Right ventricle myocardium inferior (tissue), 1 donor: Measurements from ENCODE around the gene IGSF9. TPM values are rescaled to one million over a fixed set of nuclear protein-coding genes. Genes with fewer than 3 reads are reported as not detected.
"Not testable (repeated sequence)": the region's sequence is repeated elsewhere in the genome, so short reads cannot be mapped to it uniquely, and the experiment has no call there.

Source experiments
- ATAC-seq: fragments of 200-7000 bp; cut with Tn5 transposase; one replicate; pipeline ENCODE4 v1.9.1; 2020; ENCODE audit warnings: mild to moderate bottlenecking, moderate library complexity
- DNase-seq: peaks from one replicate; pipeline ENCODE4 v3.0.0; 2021; ENCODE audit errors: missing footprints
- intact Hi-C: fragments of 100-400 bp; cut with DNase I; formaldehyde crosslinking; loops from one replicate; pipeline ENCODE4 v1.11.0; 2022
- total RNA-seq: library from RNA; stranded (reverse); fragmentation: NEBNext Ultra II Directional; extraction: Animal tissue kit (Norgen Biotek cat#: 25700); gene quantifications from one replicate; pipeline ENCODE4 v1.2.1, GENCODE V29; 2021
- donor health status: DM: no; HTN: yes; CAD: no; lungs with severe emphysema.

IGSF9 gene
- total RNA-seq, 1 donor from 2014 or later, result 0.30 TPM

DNA sequence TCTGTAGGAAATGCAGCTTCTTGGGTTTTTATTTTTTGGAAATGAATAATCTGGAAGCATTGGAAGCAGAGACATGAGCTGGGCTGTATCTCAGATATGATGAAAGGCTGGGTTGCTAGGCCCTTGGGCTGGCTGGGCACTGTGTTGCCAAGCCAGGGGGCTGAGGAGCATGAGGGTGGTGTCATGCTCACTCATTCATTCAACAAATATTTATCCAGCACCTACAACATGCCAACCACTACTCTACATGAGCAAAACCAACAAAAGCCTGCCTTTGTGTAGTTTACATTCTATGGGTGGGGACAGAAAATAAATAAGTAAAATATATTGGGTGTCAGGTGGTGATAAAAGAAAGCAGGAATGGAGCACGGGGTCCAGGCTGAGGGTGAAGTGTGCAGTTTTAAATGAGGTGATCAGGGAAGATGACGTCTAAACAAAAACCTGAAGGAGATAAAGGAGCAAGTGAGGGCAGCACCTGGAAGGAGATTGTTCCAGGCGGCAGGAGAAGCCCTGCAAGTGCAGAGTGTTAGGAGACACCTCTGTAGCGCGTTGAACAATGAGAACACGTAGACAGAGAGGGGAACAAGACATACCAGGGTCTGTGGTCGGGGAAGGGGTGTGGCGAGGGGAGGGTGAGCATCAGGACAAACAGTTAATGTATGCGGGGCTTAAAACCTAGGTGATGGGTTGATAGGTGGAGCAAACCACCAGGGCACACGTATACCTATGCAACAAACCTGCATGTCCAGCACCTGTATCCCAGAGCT lies 31.0 kb downstream of the IGSF9 start:
- ATAC-seq, result no peak
- intact Hi-C loops, result no loop called here
- no peak for DNase-seq

DNA sequence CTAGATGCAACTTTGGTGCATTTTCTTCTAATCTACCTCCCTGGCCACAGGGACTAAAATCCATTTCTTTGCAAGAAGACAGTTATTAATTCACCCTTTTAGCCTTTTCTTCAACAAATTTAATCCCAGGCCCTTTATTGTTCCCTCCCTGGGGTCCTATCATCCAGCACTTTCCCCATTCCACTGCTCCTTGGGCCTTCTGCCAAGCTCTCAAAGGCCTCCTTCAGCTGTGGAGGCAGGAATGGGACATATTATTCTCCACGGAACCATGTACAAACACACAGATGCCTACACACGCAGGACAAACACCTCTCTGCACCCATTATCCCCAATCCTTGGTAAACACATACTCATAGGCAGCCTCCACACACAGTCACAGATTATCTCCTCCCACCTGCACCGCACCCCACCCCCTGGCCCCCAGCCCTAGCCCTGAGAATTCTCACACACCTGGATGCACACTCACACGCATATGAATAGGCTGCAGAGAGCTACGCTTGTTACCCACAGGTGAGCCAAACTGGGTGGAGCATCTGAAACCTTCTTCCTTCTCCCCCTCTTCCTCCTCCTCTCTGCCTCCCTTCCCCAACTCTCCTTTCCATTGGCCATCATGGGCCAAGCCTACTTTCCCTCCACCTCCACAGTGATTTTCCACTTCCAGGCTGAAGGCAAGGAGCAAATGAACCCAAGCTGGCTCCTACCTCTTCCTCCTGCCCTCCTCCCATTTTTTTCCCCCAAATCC lies 31.8 kb downstream of the IGSF9 start:
- no peak for DNase-seq
- ATAC-seq, result no peak
- intact Hi-C loops, result no loop called here

DNA sequence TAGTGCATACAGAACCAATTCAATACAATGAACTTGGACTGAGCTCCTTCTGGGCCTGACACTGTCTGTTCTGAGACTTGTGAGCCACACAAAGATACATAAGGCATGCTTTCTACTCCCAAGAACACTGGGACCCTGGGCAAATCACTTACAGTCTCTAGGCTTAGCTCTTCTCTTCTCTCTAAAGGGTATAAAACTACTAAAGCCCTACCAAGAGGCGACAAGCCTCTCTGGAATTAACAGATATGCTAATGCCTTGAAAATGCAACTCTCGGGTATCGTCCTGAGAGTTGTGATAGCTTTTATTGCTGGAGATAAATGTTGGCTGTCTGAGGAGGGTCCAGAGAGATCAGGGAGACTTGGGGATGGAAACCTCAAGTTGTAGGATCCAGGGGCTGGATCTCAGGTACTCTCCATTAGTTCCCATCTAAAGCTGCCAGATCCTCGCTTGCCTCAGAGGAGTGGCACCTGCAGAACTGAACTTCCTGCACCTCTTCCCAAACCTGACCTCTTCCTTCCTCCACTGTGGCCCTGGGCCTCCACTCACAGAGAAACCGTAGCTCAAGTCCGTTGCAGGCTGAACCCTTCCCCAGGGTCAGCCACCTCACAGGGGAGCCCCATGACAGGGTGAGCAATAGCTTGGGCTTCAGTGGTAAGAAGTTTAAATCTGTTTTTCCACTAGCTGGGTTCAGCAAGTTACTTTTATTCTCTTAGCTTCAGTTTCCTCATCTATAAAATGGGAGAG lies 33.9 kb downstream of the IGSF9 start:
- no peak for DNase-seq
- no peak for ATAC-seq
- intact Hi-C loops, result no loop called here

DNA sequence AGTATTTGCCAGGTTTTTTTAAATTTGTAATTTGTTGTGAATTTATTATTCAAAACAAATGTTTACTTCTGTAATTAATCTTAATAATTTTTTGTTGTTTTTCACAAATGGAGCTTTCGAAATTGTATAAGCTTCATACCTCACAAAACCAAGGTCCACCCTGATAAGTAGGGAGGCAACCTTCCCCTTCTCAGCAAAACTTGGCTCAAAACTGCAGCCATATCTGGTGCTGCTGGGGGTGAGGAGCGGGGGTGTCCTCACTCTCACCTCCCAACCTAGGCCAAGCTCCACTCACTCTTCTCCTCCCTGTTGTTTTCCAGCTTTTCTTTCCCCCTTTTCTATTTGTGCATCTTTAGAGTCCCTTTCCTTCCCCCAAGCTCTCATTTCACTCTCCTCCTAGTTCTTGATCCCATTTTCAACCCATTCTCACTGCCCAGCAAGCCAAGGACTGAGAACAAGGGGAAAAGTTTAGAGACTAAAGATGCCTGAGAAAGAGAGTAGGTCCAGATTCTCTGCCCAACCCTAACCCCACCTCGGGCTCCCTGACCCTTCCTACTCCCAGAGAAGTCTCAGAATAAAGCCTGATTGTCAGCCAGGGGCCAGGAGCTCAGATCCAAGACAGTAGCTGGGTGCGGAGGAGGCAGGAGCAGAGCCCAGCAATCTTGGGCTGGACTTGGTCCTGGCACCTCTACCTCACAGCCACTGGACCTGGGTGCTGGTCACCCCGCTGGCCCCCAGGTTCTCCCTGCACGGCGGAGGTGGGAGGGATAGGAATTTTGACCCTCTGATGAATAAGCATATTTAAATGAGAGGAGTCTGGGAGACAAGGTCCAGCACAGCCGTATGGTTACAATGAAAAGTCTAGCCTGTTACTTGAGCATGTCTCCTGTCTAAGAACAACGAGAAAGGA lies 37.1 kb downstream of the IGSF9 start:
- intact Hi-C loops, result no loop called here
- no peak for ATAC-seq
- DNase-seq, result no peak

DNA sequence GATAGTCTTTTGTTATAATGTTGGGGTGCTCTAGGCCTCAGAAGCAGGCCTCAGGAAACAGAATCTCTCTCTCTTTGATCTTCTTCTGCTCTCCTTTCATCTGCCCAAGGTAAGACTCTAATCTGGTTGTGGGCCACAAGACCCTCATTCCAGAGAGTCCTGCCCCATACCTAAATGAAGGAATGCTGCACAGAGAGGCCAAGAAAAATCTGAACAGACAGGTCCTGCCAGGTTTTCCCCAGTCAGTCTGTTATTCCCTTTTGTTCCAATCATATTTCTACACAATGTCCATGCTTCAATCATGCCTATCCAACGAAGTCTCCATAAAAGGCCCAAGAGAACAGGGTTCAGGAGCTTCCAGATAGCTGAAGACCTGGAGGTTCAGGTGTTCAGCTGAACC lies 38.5 kb downstream of the IGSF9 start:
- intact Hi-C loops, result no loop called here
- ATAC-seq, result no peak
- no peak for DNase-seq

DNA sequence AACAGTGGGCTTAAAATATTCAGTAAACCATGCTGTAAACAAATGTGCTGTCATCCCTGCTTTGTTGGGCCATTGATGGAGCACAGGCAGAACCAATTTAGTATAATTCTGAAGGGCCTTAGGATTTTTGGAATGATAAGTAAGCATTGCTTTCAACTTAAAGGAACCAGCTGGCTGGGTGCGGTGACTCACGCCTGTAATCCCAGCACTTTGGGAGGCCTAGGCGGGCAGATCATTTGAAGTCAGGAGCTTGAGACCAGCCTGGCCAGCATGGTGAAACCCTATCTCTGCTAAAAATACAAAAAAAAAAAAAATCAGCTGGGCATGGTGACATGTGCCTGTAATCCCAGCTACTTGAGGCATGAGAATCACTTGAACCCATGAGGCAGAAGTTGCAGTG lies 41.4 kb downstream of the IGSF9 start:
- DNase-seq, intact Hi-C loops: not testable (repeated sequence)

DNA sequence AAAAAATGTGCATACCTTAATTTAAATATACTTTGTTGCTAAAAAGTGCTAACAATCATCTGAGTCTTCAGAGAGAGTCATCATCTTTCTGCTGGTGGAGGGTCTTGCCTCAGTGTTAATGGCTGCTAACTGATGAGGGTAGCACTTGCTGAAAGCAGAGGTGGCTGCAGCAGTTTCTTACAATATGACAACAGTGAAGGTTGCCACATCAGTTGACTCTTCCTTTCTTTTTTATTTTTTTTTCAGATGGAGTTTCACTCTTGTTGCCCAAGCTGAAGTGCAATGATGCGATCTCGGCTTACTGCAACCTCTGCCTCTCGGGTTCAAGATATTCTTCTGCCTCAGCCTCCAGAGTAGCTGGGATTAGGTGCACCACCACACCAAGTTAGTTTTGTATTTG lies 42.9 kb downstream of the IGSF9 start:
- ATAC-seq (no peak), DNase-seq (no peak)
- intact Hi-C loops, result no loop called here

More for the DNA sequence above, 41.4 kb downstream of the IGSF9 start:
- ATAC-seq, result not testable (repeated sequence)

DNA sequence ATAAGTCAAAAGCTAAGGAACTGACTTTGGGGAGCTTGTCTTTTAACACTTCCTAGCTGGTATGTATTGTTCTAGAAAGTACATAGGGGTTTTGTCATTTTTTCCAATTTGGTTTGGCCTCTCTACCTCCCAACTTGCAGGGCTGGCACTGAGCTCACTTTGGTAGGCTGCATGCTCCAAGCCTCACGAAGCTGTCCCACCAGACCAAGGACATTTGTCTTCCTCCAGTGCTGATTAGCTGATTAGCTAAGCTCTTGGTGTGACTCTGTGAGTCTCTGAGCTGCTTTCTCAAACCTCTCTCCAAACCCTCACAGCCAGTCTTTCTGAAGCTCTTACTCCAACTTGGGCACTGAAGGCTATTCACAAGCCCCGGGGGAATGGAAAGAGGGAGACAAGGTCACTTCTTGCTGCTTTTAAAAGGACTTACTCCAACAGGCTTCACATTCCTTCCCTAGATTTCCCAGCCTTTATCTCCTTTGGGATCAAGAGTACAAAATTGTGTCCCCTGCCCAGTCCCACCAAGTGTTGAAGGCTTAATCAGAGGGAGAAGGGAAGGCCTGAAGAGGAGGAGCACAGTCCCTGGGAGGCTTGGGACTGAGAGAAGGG lies 44.6 kb downstream of the IGSF9 start:
- no peak for ATAC-seq
- DNase-seq, result no peak
- intact Hi-C loops, result no loop called here

DNA sequence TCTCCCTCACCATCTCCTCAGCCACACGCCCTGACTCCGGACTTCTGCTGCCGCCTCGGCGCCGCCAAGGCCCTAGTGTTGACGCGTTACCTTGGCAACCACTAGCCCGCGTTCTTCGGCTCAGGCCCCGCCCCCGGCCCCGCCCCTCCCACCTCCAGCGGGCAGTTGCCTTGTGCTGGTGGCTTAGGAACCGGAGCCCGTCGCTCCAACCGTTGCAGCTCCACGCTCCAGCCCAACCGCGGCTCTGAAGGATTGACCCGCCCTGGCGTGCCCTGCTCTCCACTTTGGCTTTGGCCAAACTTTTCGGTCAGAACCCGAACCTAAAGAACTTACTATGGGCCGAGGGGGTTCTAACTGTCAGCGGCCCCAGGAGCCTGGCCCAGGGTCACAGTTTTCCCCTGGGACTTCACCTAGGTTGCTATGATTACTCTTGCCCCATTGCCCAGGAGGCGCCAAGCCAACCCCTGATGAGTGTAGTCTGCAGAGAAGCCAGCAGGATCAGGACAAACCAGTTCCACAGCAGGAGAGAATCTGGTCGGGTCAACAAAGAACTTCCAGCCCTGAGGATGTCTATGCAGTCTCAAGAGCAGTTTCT lies 45.2 kb downstream of the IGSF9 start, which contains the start of gene CFAP45:
Gene CFAP45, minus strand, starts transcription at position 80 of the 595 bp plus-strand sequence. Its CDS starts 67 bp downstream, at position 13.
- DNase-seq, result peak; percentile 92
- ATAC-seq, result peak; percentile 89
- intact Hi-C loops, result no loop called here

DNA sequence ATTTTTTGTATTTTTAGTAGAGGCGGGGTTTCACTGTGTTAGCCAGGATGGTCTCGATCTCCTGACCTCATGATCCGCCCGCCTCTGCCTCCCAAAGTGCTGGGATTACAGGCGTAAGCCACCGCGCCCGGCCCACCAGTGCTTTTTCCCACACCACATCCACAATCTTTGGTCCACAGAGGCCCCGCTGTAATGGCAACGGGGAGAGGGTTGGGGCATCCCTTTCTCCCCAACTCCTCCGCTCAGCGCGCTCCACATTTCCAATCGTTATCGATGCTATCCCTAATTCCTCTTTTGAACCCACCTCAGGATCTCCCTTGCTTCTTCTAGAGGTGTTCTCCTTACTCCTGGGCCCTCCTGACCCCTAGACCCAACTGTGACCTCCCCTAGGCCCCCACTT lies 45.8 kb downstream of the IGSF9 start:
- intact Hi-C loops, ATAC-seq, DNase-seq: not testable (repeated sequence)

DNA sequence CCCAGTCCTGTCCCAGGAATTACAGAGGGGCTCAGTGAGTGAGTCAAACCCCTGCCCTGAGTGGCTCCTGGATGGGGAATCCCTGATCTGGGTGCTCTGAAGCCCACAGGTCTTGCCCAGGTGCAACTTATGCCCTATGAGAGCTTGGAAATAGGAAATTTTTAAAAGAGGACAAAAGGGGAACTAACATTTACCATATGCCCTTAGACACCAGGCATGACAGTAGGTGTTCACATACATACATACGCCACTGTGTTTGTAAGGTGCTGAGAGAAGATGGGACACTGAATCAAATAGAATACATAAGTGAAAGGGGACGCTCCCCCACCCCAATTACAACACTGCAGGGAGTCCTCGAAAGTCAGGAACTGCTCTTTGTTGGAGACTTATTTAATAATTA lies 46.9 kb downstream of the IGSF9 start:
- no peak for ATAC-seq
- intact Hi-C loops, result no loop called here
- DNase-seq, result no peak

DNA sequence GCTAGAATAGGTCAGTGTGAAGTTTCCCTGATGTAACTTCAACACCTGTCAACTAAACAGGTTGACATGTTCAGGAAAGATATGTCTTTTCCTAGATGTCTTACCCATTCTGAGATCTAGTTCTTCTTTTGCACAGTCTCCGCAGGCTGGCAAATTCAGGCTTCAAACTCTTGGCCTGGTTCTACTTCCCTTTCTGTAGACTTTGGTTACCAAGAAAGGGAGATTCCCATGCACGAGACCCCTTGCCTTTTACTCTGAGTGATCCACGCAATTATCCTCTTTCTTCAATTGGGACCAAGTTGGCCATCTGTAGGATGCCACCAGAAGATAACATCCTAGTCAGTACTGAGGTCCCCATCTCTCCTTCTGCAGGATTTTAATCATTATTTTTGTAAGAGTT lies 47.5 kb downstream of the IGSF9 start:
- ATAC-seq (no peak), DNase-seq (no peak)
- intact Hi-C loops, result no loop called here

DNA sequence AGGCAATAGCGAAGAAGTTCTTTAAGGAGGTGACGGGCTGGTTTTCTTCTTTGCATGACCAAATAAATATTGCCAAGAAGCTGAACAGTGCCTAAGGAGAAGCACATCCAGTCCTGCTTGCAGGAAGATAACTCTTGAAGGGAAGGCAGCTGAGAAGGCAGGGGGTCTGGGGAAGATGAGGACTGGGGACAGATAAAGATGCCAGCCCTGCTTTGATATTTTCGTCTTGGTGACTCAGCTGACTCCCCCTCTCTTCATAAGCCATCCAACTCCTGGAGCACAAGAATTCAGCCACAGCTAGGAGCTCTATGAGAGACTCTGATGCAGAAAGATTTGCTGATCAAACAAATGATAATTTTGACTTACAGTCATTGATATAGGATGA lies 48.9 kb downstream of the IGSF9 start:
- intact Hi-C loops, result no loop called here
- ATAC-seq, result no peak
- no peak for DNase-seq

DNA sequence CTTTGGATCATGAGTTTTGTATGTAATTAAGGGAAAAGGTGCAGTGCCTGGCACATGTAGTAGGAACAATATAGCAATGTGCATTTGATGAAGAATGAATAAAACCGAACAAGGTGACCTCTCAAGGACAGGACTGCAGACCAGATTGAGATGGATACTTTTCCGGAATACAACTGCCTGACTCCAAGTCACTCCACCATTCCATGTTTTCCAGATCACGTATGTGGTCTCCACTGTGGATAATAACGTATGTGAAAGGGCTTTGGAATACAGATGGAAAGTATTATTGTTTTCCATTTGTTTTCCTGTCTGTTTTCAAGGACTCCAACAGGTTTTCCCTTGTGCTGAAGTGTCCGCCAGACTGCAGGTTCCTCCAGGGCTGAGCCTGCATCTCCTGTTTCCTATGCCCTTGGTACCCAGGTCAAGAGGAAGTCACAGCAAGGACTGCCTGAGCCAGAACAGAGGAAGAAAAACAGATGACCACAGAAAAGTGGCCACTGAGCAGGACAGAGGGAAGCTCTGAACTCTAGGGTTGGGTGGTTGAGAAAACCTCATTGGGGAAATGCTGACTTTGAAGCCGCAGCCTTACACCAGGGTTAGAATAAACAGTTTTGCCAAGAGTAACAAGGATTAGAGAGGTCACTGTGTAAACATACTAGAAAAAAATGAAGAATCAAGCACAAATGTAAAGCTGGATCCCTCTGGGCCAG lies 49.4 kb downstream of the IGSF9 start:
- DNase-seq, result no peak
- intact Hi-C loops, result no loop called here

DNA sequence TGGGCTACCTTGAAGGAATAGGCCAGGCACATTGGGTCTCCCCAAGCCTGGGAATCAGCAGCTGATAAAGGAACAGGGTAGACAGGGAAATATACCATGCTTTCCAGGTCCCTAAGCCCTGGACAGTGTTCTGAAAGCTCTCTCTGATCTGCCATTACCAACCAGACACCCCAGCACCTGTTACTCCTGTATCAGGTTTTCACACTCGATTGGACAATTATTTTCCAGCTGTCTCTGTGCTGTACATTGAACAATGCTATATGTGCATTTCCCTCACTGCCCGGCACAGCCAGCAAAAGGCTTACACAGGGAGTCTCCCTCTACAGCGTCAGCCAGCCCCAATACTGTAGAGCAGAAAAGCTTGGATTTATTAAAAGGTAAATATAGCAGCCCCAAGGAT lies 50.1 kb downstream of the IGSF9 start:
- no peak for DNase-seq
- ATAC-seq, result no peak
- intact Hi-C loops, result no loop called here

More for the DNA sequence above, 49.4 kb downstream of the IGSF9 start:
- peak; percentile 35 for ATAC-seq

DNA sequence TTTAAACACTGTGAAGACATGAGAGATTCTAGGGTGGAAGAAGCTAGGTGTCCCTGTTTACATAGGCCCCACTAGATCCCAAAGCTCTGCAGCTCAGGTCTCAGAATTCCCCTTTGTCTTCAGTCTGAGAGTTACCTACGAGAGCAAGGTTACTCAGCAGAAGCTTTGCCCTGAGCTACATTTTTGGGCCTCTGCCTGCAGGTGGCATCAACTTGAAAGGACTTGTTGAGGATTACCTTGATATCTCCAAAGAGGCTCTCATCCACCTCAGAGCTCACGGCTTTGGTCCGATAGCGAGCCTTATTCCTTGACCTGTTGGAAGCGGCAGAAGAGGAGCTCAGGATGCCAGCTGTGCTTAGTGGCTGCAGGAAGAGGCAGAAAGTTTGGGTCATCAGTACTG lies 52.5 kb downstream of the IGSF9 start:
- DNase-seq (no peak), ATAC-seq (no peak)
- intact Hi-C loops, result loop anchor here (5.0 kb wide), 1 partner anchor 34 kb away; the partner anchor contains the start of gene TAGLN2
